Suprapubic skin (tissue), 4 donors: Measurements from ENCODE around the gene SETD7. TPM values are rescaled to one million over a fixed set of nuclear protein-coding genes. Genes with fewer than 3 reads are reported as not detected.

ENCODE experiments used
- DNase-seq, 2 donors: peaks; one replicate each; pipeline ENCODE4 v3.0.0-alpha.2; 2019; ENCODE audit warnings: low spot score in 2 of 2
- H3K27ac ChIP-seq: fragments of 200-600 bp; sonication (generic); one replicate; pipeline ENCODE4 v1.5.1; 2019
- H3K27me3 ChIP-seq: fragments of 200-600 bp; sonication (generic); one replicate; pipeline ENCODE4 v1.5.1; 2019
- H3K36me3 ChIP-seq: fragments of 200-600 bp; sonication (generic); one replicate; pipeline ENCODE4 v1.5.1; 2019
- H3K4me1 ChIP-seq: fragments of 200-600 bp; sonication (generic); one replicate; pipeline ENCODE4 v1.5.1; 2019
- H3K4me3 ChIP-seq: fragments of 200-600 bp; sonication (generic); one replicate; pipeline ENCODE4 v1.5.1; 2019; ENCODE audit warnings: mild to moderate bottlenecking
- H3K9me3 ChIP-seq: fragments of 200-600 bp; sonication (generic); one replicate; pipeline ENCODE4 v1.5.1; 2019
- EP300 ChIP-seq: sonication (generic); formaldehyde crosslinking; IDR thresholded peaks from one replicate; pipeline ENCODE4 v1.6.1; 2017; ENCODE audit warnings: antibody characterized with exemption
- POLR2A ChIP-seq, 2 donors: fragments of 450-650 bp; IDR thresholded peaks; one replicate each; pipeline ENCODE4 v1.6.1; 2017; ENCODE audit warnings: antibody characterized with exemption in 2 of 2, mild to moderate bottlenecking in 2 of 2, moderate library complexity in 2 of 2
- POLR2AphosphoS5 ChIP-seq, 3 donors: sonication (generic); formaldehyde crosslinking; IDR thresholded peaks; one replicate each; pipeline ENCODE4 v1.6.1; 2017; ENCODE audit warnings: antibody characterized with exemption in 3 of 3
- WGBS: methylation state at CpG from one replicate; pipeline ENCODE4 v1.1.5; 2018; 5-methylcytosine and 5-hydroxymethylcytosine counted together
- total RNA-seq, 4 donors: library from RNA; depleted of rRNA; stranded (reverse); fragments of >200 nt; gene quantifications; one replicate each; pipeline ENCODE4 v1.1.0, GENCODE V29; 2016
- TF ChIP-seq, protein P1 (sequence below), 2 donors: fragments of 200-600 bp in 1 of 2; fragments of 450-650 bp in 1 of 2; sonication (generic) in 1 of 2; IDR thresholded peaks; one replicate each; pipeline ENCODE4 v1.5.1; 2016 to 2019; ENCODE audit warnings: antibody characterized with exemption in 2 of 2, mild to moderate bottlenecking in 1 of 2, moderate library complexity in 1 of 2

Gene SETD7
- total RNA-seq, 4 donors from 2014 or later = 41.8 to 46.6 (median 43.9) TPM

GRCh38 chr4:139508581-139509237 is 47.3 kb downstream of the SETD7 start:
- no peaks in the 10 kb centered on the region for H3K27me3 ChIP-seq
- no peak for DNase-seq
- 86% methylated on average over 11 of the region's 11 CpGs for WGBS
- peaks cover 55% of the 10 kb centered on the region for H3K36me3 ChIP-seq
- H3K27ac ChIP-seq = no peak overlapping the region
- H3K4me1 ChIP-seq = no peaks in the 10 kb centered on the region
- no peaks in the 10 kb centered on the region for H3K9me3 ChIP-seq
- H3K4me3 ChIP-seq = no peak overlapping the region
- no peak for TF ChIP-seq EP300
- no peak for TF ChIP-seq POLR2A (IDR thresholded peaks at IDR 0.05)
- no peak for TF ChIP-seq POLR2AphosphoS5 (IDR thresholded peaks at IDR 0.05)
- TF ChIP-seq, protein P1, sequence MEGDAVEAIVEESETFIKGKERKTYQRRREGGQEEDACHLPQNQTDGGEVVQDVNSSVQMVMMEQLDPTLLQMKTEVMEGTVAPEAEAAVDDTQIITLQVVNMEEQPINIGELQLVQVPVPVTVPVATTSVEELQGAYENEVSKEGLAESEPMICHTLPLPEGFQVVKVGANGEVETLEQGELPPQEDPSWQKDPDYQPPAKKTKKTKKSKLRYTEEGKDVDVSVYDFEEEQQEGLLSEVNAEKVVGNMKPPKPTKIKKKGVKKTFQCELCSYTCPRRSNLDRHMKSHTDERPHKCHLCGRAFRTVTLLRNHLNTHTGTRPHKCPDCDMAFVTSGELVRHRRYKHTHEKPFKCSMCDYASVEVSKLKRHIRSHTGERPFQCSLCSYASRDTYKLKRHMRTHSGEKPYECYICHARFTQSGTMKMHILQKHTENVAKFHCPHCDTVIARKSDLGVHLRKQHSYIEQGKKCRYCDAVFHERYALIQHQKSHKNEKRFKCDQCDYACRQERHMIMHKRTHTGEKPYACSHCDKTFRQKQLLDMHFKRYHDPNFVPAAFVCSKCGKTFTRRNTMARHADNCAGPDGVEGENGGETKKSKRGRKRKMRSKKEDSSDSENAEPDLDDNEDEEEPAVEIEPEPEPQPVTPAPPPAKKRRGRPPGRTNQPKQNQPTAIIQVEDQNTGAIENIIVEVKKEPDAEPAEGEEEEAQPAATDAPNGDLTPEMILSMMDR (IDR thresholded peaks at IDR 0.05) = no peak

- 92% methylated on average over 9 of the region's 9 CpGs for WGBS
- H3K4me1 ChIP-seq = no peaks in the 10 kb centered on the region
Observed at GRCh38 chr4:139506774-139507173, 49.2 kb downstream of the SETD7 start.

GRCh38 chr4:139503622-139504166 is 52.3 kb downstream of the SETD7 start:
- peaks cover 1% of the 10 kb centered on the region for H3K4me1 ChIP-seq
- no peak overlapping the region for H3K4me3 ChIP-seq
- no peaks in the 10 kb centered on the region for H3K27me3 ChIP-seq
- peaks cover 16% of the 10 kb centered on the region for H3K36me3 ChIP-seq
- H3K27ac ChIP-seq = no peak overlapping the region
- TF ChIP-seq POLR2A (IDR thresholded peaks at IDR 0.05) (no peak), EP300 (no peak), POLR2AphosphoS5 (IDR thresholded peaks at IDR 0.05) (no peak)
- TF ChIP-seq, protein P1 (IDR thresholded peaks at IDR 0.05) = no peak
- no peaks in the 10 kb centered on the region for H3K9me3 ChIP-seq
- no peak for DNase-seq

More at GRCh38 chr4:139506774-139507173, 49.2 kb downstream of the SETD7 start:
- no peaks in the 10 kb centered on the region for H3K9me3 ChIP-seq
- H3K27me3 ChIP-seq = no peaks in the 10 kb centered on the region
- H3K36me3 ChIP-seq = peaks cover 47% of the 10 kb centered on the region
- H3K27ac ChIP-seq = no peak overlapping the region
- TF ChIP-seq POLR2A (IDR thresholded peaks at IDR 0.05) (no peak), POLR2AphosphoS5 (IDR thresholded peaks at IDR 0.05) (no peak), EP300 (no peak)
- TF ChIP-seq, protein P1 (IDR thresholded peaks at IDR 0.05) = no peak
- no peak for DNase-seq
- H3K4me3 ChIP-seq = no peak overlapping the region

- H3K36me3 ChIP-seq = peaks cover 6% of the 10 kb centered on the region
- H3K4me1 ChIP-seq = peaks cover 4% of the 10 kb centered on the region
- H3K27ac ChIP-seq = no peak overlapping the region
- no peaks in the 10 kb centered on the region for H3K27me3 ChIP-seq
- no peaks in the 10 kb centered on the region for H3K9me3 ChIP-seq
- H3K4me3 ChIP-seq = no peak overlapping the region
- no peak for DNase-seq
- TF ChIP-seq POLR2A (IDR thresholded peaks at IDR 0.05) (no peak), EP300 (no peak), POLR2AphosphoS5 (IDR thresholded peaks at IDR 0.05) (no peak)
- TF ChIP-seq, protein P1 (IDR thresholded peaks at IDR 0.05) = no peak
- WGBS = 61% methylated on average over 13 of the region's 13 CpGs
Observed at GRCh38 chr4:139501927-139502899, 53.8 kb downstream of the SETD7 start.

DNA sequence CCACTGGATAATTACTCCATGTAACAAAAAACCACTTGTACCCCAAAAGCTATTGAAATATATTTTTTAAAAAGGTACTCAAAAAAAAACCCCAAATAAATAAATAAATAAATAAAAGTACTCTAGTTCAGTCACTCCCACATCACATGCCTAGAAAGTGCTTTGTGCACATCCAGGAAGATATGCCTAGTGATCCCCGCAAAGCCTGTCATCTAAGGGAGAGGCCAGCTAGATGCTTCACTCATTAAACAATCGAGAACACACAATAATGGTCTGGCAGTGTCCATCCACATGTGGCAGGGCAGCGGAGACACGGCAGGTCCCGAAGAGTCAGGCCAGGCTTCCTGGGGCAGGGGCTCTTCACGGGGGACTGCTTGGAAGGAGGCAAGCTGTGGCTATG is 54.5 kb downstream of the SETD7 start:
- WGBS = 70% methylated on average over 6 of the region's 6 CpGs
- Histone ChIP-seq H3K27me3 (no peaks in the 10 kb centered on the region), H3K4me1 (peaks cover 4% of the 10 kb centered on the region), H3K36me3 (peaks cover under 1% of the 10 kb centered on the region), H3K27ac (no peak overlapping the region), H3K4me3 (no peak overlapping the region), H3K9me3 (no peaks in the 10 kb centered on the region)
- TF ChIP-seq, protein P1 (IDR thresholded peaks at IDR 0.05) = no peak
- TF ChIP-seq POLR2A (IDR thresholded peaks at IDR 0.05) = no peak
- no peak for TF ChIP-seq EP300
- TF ChIP-seq POLR2AphosphoS5 (IDR thresholded peaks at IDR 0.05) = no peak
- DNase-seq = no peak
